ENCODE measurements around the gene LZTFL1. TPM values are rescaled to one million over a fixed set of nuclear protein-coding genes. Genes with fewer than 3 reads are reported as not detected.

LZTFL1 gene
- total RNA-seq, 1 donor from 2014 or later, result 25.4 TPM

DNA sequence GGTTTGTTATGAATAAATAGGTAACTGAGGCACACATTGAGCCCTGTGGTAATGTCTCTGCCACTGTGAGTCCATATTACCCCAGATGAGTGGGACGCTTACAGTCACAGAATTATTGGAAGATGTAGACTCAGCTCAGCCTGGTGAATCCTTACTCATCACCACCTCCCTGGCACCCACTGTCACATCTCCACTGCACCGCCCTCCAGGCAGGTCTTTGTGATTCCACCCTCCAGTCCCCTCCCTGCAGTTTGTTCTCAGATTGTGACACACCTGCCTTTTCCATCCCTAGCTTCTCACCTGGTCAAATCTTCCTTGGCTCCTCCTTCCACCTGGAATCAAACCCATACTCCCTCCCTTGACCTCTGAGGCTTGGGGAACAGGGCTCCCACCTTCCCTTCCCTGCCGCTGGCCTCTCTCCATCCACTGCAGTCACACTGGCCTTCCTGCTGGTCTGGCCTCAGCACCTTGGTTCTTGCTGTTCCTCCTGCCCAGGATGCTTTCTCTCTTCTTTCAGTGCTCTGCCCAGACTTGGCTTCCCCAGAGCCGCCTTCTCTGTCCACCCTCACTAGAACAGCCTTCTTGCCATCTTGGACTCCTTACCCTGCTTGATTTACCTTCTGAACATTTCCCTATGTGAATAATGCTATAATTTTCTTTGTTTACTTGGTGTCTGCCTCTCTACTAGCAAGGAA, 55.0 kb downstream of the LZTFL1 start:
- DNase-seq (ENCODE audit: low spot score), result no peak

DNA sequence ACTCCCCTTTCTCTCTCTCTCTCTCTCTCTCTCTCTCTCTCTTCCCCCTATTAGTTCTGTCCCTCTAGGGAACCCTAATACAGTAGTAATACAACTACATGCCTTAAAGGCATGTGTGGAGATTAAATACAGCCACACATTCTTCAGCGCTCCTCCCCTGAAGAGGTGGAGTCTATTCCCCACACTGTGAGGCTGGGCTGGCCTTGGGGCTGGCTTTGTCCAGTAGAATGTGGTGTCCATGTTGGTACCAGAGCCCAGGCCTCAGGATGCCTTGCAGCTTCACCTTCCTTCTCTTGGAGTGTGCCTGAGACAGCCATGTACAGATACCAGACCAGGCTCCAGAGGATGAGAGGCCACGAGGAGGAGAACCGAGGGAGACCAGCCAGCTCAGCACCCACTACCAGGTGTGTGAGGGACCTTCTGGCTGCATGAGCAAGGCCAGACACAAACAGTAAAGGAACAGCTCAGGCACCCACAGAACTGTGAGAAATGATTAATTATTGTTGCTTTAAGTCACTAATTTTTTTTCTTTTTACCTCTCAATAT, 56.2 kb downstream of the LZTFL1 start:
- DNase-seq (ENCODE audit: low spot score), result no peak

DNA sequence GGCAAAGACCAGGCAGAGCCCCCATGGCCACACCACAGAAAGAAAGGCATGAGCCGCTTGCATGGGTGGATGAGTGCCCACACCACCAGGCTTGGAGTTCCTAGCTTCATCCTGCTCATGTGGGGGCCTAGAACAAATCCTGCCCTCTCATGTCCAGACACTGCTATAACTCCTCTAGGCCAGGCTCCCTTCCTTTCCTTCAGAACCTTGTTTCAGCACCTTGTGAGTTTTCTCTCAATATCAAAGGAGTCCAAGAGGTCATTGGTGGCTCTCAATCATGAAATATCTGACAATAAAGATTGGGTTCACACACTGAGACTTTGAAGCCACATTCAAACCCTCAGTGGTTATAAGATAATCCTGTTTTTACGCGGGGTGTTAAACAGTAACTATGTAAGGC, 58.3 kb downstream of the LZTFL1 start:
- DNase-seq (ENCODE audit: low spot score), result no peak

DNA sequence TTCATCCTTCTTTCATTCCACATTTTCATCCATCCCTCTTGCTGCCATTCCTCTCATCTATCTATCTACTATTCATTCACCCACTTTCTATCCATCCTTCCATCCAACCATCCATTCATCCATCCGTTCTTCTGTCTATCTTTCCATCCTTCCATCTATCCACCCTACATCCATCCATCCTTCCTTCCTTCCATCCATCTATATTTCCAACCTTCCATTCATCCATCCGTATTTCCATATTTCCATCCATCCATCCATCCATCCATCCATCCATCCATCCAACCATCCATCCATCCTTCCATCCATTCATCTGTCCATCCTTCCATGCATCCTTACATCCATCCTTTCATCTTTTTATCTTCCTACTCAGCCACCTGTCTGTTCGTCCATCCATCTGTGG, 59.5 kb downstream of the LZTFL1 start:
- DNase-seq (ENCODE audit: low spot score), result no peak

DNA sequence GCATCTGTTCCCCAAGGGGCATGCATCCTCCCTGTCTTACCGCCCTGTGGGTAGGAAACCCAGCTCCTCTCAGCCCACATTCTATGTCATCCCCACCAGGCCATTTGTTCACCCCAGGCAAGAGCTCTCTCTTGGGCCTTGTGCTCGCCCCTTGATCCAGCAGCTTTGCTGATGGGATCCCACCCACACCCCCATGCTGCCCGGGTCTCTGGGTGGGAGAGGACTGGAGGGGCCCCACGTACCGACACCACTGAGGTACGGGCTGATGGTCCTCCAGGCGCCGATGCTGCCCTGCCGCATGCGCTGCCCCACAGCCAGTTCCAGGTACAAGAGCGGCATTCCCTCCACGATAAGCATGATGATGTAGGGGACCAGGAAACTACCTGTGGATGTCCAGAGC, 60.1 kb downstream of the LZTFL1 start:
- no peak for DNase-seq (ENCODE audit: low spot score)

DNA sequence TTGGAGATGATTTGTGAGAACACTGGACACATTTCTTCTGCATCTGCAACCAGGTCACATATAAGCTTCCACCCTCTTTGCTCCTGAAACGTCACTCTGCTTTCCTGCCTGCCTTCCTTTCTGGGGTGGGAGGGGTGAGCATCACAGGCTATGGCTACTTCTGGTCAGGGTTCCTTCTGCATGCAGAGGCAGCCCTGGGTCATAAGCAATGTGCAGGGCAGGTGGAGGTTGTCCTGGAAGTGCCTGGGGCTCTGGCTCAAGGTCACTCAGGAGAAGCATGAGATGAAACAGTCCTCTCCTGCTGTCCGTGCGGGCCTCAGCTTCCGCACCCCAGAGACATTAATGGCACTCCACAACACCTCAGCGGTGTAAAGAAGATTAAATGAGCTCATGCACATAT, 60.6 kb downstream of the LZTFL1 start:
- no peak for DNase-seq (ENCODE audit: low spot score)

DNA sequence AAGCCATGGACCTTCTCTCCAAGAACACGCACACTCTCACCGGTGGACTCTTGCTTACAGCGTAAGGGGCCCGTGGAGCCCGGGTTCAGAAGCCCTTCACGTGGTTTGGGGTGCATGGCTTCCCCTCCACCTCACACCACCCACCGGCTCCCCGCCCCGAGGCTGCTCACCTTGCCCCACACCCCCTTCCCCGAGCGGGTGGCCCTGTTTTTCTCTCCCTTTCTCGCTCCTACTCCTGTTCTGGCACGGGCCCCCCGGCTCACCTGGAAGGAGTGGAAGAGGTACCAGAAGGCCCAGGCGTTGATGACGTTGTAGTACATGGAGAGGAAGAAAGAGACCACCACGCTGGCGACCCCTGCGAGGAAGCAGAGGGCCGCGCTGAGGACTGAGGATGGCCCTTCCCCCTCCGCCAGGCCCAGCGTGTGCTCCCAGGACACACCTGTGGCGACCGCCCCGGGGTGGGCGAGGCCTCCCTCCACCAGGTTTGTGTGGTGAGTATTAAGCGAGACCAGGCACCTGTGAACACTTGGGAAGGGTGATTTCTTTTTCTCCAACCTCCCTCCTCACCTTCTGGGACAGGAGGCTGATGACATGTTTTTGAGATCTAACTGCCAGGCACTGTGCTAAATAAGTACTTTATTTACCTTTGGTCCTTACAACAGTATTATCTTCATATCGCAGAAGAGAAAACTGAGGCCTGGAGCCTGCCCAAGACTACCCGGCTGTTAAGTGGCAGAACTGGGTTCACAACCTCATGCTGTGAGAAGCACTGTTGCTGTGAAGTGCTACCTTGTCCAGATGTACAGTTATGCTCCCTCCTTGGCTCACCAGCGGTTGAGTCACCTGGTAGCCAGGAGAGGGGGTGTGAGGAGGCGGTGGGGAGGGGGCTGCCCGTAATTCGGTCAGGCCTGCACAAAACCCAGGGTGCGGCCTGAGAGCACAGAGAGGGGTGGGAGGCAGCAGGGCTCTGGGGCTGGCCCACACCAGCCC, 61.9 kb downstream of the LZTFL1 start:
- DNase-seq (ENCODE audit: low spot score), result no peak

DNA sequence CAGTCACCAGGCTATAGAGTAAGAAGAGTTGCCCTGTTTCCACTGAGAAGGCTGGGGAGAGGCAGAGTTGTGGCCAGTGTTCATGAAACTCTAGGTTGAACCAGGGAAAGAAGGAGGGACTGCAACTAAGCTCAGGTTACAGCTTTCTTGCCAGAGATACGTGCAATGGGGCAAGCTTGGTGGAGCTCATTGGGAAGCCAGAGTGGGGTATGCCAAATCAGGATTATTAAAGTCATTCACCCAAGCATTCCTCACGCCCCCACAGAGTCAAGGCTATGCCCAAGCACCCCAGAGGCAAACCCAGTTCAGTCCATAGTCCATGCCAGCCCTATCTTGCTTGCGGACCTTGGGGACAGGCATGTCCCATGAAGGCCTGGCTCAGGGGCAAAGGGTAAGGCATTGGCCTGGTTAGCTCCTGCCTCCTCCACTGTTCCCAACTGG, 63.1 kb downstream of the LZTFL1 start:
- no peak for DNase-seq (ENCODE audit: low spot score)

DNA sequence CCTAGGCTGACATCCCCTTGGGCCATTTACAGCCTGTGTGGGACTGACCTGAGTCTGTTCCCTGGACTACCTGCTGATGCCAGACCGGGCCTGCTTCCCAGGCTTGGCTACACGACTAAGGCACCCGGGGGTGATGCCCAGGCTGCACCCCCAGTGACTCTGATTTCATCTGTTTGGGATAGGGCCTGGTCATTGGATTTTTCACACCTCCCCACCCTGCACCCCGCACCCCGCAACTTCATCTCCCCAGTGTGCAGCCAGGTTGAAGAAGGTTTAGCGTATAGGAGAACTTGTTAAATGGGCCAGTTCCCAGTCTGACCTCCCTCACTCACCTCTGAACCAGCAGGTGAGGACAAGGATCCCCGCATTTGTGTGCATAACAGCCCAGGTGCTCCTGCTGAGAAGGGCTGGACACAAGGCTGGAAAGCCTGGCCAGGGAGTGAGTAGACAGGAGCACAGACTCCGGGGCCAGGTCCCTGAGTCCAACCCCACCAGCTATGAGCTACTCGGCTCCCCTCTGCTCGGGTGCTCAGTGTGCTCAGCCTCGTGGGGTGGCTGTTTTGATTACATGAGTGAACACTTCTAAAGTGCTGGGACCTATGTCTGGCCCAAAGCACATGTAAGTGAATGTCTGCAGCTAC, 64.1 kb downstream of the LZTFL1 start:
- DNase-seq (ENCODE audit: low spot score), result no peak

DNA sequence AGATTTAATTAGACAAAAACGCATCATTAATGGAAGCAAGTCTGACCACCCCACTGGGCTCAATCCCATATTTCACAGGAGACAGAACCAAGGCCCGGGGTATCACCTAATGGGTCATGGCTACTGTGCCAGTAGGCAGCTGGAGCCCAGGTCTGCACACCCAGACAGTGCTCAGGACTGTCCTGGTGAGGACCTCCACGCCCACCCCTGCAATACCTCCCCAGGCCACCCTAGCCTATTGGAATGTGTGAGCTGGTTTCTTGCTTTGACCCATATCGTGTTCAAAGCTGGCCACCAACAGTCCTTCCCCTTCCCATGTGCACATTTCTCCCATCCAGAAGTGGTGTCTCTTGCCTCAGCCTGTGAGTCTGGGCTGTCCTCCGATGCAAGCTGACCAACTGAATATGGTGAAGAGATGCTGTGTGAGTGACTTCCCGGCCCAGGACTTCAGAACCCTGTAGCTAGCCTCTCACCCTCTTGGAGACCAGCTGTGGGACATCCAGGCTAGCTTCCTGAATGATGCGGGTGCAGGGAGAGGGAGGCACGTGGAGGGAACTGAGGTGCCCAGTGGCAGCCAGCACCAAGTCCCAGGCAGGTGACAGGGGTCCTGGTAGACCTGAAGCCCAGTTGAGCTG, 64.7 kb downstream of the LZTFL1 start:
- no peak for DNase-seq (ENCODE audit: low spot score)

DNA sequence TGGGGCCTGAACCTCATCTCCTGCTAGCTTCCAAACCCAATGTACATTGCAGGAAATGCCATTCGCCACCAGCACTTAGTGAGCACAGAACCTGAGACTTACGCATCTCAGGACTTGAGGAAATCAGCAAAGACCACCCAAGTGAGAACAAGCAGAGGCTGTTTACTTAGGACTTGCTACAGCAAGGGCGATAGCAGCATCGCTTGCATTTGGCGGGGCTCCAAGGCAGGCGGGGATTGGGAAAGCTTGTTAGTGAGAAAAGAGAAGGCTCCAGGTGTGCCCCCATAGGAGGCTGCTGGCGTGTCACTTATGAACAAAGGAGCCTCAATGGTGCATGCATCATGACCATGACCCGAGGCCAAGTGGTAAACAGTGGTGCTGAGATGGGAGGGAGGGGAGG, 65.3 kb downstream of the LZTFL1 start:
- DNase-seq (ENCODE audit: low spot score), result no peak

DNA sequence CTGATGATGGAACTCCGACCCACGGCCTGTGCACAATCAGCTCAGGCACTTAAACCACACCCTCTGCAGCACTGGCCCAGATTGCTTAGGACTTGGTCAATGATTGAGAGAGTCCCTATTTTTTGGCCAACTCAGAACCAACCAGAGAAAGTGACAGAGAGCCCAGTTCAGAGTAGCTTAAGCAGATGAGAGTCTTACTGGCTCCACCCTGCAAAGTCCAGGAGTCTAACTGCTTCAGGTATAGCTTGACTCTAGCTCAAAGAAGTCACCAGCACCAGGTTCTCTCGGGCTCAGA, 65.7 kb downstream of the LZTFL1 start:
- no peak for DNase-seq (ENCODE audit: low spot score)

DNA sequence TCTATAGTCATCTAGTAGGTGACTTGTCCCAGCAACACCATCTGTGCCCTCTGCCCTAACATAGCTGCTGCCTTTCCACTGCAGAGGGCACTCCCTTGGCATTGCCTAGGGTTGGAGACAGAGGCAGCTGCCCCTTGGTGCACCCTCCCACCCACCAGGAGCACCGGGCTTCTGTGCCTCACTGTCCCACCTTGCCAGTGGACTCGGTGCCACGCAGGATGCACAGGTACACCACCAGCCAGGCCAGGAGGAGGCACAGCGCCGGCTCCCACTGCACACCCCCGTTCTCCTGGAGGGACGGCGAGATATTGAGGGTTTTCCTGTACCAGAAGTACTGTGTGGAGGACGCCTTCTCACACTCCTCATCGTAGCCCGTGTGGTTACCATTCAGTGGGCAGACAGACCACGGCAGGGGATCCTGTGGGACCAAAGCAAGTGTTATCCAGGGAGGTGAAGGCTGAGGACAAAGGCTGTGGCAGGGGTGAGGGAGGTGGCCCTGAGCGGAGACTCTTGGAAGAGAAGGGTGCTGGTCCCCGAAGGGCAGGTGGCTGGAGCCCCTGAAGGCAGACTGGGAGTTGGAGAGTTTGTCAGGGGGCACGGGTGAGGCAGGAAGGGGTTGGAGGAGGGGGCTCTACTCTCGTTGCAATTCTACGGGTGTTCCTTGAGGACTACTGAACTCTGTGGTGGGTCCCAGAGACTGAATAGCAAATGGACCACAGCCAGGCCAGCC, 66.2 kb downstream of the LZTFL1 start:
- no peak for DNase-seq (ENCODE audit: low spot score)

DNA sequence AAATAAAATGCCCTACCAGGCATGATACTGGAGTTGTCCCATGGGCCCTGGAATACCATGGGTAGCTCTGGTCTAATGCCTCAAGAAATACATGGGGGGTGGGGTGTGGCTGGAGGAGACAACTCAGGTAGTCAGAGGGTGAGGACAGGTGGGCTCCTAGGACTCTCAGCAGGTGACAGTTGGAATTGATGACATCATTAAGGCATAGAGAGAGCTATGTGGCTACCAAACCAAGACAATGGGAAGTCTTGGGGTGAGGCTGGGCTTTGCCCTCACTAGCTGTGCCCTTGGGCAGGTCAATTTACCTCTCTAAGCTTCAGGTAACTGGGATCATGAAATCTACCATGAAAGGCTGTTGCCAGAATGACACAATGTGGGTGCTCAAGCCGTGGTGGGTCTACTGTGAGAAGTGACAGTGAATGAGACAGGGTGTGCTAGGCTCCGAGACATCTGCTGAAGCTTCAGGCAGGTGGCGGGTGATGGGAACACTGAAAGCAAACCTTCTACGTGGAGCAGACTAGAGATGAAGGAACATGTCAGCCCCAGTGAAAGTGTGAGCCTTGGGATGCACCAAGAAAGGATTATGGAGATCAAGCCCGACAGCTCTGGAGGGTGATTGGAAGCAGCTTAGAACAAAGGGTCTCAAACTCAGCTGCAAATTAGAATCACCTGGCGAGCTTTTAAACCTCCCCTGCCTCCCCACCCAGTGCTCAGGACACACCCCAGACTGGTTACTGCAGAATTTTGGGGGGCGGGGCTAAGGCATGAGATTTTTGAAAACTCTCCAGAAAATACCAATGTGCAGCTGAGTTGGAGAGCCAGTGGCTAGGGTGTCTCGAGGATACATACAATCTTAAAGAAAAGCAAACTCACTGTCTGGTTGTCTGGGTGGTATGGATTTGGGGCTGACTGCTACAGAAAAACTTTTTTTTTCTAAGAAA, 67.1 kb downstream of the LZTFL1 start:
- no peak for DNase-seq (ENCODE audit: low spot score)

DNA sequence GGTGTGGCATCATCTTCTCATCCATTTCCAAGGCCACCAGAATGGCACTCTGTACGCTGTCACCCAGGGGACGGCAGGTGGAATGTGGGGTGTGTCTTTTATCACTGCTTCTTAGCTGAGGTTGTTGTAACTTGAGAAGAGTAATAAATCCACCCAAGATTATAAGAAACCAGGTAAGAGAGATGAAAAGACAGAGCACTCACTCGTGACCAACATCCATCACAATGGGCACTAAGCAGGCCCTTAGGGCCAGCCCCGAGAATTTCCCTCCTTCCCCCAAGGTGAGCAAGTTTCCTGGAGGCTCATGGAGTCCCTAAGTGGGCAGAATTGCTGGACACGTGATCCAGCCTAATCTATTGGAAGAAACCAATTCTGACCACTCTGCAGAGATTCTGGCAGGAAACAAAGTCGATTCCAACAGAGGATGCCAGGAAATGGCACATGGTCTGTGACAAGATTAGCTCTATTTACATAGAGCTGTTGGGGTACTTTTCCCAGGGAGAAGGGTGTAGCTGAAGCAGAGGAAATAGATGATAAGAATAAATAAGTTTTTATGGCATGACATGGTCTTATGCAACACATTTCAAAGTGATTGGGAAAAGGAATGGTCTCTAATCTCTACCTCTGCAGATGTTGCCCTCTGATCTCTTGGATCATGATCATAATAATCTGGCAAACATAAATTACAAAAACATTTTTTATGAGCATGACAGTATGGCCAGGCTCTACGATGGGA, 68.0 kb downstream of the LZTFL1 start:
- no peak for DNase-seq (ENCODE audit: low spot score)

All from mucosa of gallbladder (tissue), 1 donor.